Measurements from ENCODE around the gene DDX52.

- TF ChIP-seq POLR2A (IDR thresholded peaks at IDR 0.05) (no peak), CTCF (IDR thresholded peaks at IDR 0.05) (no peak)
These were observed 48.6 kb upstream of the DDX52 start for GRCh38 chr17:37691807-37692206.
